GM12892 (cell line): ENCODE measurements around the gene STK16.

Experiments
- POLR2A ChIP-seq: IDR thresholded peaks from 2 replicates; pipeline ENCODE4 v1.6.1; 2011; ENCODE audit warnings: low read depth, low read length, control low read depth
- TAF1 ChIP-seq: IDR thresholded peaks from 2 replicates; pipeline ENCODE4 v1.6.1; 2011; ENCODE audit warnings: low read depth, mild to moderate bottlenecking, control low read depth, low read length, borderline replicate concordance

DNA sequence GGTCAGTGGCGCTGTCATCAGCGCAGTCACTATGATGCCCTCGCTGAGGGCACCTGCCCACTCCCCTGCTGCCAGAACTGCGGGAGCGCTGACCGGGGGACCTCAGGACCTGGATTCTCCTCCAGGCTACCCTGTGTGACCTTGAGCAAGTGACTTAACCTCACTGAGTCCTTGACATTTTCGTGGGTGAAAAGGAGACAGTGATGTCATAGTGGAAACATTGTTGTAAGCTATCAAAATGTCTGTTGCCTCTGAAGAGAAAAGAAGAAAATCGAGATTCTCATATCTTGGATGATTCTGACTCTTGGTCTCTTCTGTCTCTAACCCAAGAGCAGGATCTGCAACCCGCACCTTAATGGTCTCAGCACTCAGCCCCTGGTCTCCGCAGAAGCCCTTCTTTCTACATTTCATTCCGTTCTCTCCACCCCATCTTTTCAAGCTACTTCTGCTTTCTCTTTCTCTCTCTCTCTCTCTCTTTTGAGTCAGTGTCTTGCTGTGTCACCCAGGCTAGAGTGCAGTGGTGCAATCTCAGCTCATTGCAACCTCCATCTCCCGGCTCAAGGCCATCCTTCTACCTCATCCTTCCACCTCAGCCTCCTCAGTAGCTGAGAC is 9.4 kb downstream of the STK16 start:
- TF ChIP-seq POLR2A (no peak), TAF1 (no peak)
